ENCODE data around the gene ZNF43.

DNA sequence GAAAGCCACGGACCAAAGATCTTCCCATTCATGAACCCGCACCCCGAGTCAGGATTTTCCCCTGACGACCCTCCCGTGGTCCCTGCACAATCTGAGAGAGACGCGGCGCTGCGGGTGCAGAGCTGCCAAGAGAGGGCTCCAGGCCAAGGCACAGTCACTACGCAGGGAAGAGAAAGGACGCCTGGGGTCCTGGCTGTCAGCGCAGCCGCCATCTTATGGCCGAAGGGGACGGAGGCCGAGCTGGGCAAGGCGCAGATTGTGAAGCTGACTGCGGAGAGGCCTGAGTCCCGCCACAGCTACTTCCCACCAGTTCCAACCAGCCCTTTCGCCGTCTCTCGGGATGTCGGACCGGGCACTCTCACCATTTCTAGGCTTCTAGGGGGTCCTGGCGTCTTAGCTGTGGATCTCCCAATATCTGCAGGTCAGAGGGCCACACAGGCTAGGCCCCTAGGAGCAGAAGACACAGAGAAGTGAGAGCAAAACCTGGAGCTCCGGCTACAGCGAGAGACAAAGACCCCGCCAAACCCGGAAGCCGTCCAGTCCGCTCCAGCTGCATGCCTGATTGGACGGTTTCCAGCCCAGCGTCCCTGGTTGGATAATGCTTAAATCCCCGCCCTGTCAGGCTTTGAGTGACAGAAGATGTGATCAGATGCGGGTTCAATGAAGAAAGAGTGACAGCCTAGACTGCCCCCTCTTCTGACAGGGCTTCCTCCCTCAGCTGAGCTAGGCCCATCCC is 68.7 kb downstream of the ZNF43 start, which contains the start of gene ZNF100:
- TF ChIP-seq RFX5 (IDR thresholded peaks at IDR 0.05; ENCODE audit: low read length) (0 out of 2 replicates have a peak, but pooled peaks have one; percentile 12), CHD2 (IDR thresholded peaks at IDR 0.05; ENCODE audit: low read length, partially characterized antibody) (peak; percentile 40), RAD21 (IDR thresholded peaks at IDR 0.05; ENCODE audit: low read length) (no peak), POLR2AphosphoS5 (IDR thresholded peaks at IDR 0.05; ENCODE audit: low read depth, low read length) (peak; percentile 77; the same call in 1 of the 2 replicates), ELF1 (IDR thresholded peaks at IDR 0.05) (peak; percentile 75), EZH2phosphoT487 (IDR thresholded peaks at IDR 0.05; ENCODE audit: borderline replicate concordance, low read depth) (no peak), EP300 (IDR thresholded peaks at IDR 0.05; ENCODE audit: borderline replicate concordance in 1 of 2, low read depth in 1 of 2, low read length in 1 of 2) (no peak), NRF1 (IDR thresholded peaks at IDR 0.05; ENCODE audit: low read depth, low read length) (no peak), YY1 (IDR thresholded peaks at IDR 0.05; ENCODE audit: low read depth) (peak; percentile 84)
- TF ChIP-seq, protein P1, sequence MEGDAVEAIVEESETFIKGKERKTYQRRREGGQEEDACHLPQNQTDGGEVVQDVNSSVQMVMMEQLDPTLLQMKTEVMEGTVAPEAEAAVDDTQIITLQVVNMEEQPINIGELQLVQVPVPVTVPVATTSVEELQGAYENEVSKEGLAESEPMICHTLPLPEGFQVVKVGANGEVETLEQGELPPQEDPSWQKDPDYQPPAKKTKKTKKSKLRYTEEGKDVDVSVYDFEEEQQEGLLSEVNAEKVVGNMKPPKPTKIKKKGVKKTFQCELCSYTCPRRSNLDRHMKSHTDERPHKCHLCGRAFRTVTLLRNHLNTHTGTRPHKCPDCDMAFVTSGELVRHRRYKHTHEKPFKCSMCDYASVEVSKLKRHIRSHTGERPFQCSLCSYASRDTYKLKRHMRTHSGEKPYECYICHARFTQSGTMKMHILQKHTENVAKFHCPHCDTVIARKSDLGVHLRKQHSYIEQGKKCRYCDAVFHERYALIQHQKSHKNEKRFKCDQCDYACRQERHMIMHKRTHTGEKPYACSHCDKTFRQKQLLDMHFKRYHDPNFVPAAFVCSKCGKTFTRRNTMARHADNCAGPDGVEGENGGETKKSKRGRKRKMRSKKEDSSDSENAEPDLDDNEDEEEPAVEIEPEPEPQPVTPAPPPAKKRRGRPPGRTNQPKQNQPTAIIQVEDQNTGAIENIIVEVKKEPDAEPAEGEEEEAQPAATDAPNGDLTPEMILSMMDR (IDR thresholded peaks at IDR 0.05): no peak; the same call in 1 of the 2 replicates
- TF ChIP-seq, protein P2, sequence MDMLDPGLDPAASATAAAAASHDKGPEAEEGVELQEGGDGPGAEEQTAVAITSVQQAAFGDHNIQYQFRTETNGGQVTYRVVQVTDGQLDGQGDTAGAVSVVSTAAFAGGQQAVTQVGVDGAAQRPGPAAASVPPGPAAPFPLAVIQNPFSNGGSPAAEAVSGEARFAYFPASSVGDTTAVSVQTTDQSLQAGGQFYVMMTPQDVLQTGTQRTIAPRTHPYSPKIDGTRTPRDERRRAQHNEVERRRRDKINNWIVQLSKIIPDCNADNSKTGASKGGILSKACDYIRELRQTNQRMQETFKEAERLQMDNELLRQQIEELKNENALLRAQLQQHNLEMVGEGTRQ (IDR thresholded peaks at IDR 0.05; ENCODE audit: borderline replicate concordance, low read depth, low read length): no peak
- TF ChIP-seq, protein P3, sequence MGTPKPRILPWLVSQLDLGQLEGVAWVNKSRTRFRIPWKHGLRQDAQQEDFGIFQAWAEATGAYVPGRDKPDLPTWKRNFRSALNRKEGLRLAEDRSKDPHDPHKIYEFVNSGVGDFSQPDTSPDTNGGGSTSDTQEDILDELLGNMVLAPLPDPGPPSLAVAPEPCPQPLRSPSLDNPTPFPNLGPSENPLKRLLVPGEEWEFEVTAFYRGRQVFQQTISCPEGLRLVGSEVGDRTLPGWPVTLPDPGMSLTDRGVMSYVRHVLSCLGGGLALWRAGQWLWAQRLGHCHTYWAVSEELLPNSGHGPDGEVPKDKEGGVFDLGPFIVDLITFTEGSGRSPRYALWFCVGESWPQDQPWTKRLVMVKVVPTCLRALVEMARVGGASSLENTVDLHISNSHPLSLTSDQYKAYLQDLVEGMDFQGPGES (IDR thresholded peaks at IDR 0.05; ENCODE audit: low read depth, low read length): peak; percentile 80
